HEK293 (cell line): ENCODE results near the gene MND1.

Experiments used
- CTCF ChIA-PET: fragments of 350-600 bp; formaldehyde crosslinking; extraction: SDS; loops from one replicate; lab custom pipeline; 2021; ENCODE audit warnings: antibody characterized with exemption; lab: Yijun Ruan, JAX
- POLR2A ChIA-PET: fragments of 300-600 bp; formaldehyde crosslinking; extraction: SDS; loops from one replicate; lab custom pipeline; 2020; ENCODE audit warnings: antibody characterized with exemption, inconsistent platforms; lab: Yijun Ruan, JAX
- H3K27ac ChIP-seq: fragments of 200-500 bp; sonication (Bioruptor generic); 2 replicates; pipeline ENCODE4 v1.5.1; 2014; ENCODE audit warnings: low read depth, low read length, control low read depth, inconsistent platforms; ENCODE audit errors: extremely low read depth
- H3K36me3 ChIP-seq, 2 experiments: fragments of 200-500 bp in 1 of 2; sonication (Bioruptor generic) in 1 of 2; 1 replicate in 1 of 2; 2 replicates in 1 of 2; pipeline ENCODE4 v1.5.1; 2014 to 2017; ENCODE audit warnings: inconsistent platforms in 2 of 2, low read length in 2 of 2; ENCODE audit not compliant: control insufficient read depth in 2 of 2, insufficient read depth in 1 of 2
- H3K4me1 ChIP-seq: fragments of 200-500 bp; sonication (Bioruptor generic); 2 replicates; pipeline ENCODE4 v1.5.1; 2014; ENCODE audit warnings: mild to moderate bottlenecking, low read length, inconsistent platforms; ENCODE audit not compliant: control insufficient read depth, insufficient read depth
- H3K4me3 ChIP-seq: 2 replicates; pipeline ENCODE4 v1.5.1; 2011; ENCODE audit warnings: low read depth, mild to moderate bottlenecking, control low read depth, low read length, moderate library complexity
- H3K9me3 ChIP-seq: fragments of 200-500 bp; sonication (Bioruptor generic); 2 replicates; pipeline ENCODE4 v1.5.1; 2014; ENCODE audit warnings: low read depth, low read length, inconsistent platforms; ENCODE audit not compliant: control insufficient read depth, insufficient read depth
- KLF7 ChIP-seq: fragments of 450-650 bp; formaldehyde crosslinking; IDR thresholded peaks from 2 replicates; pipeline ENCODE4 v1.5.1; 2016; ENCODE audit warnings: missing biosample characterization, missing genetic modification characterization, borderline replicate concordance
- KLF9 ChIP-seq: fragments of 450-650 bp; formaldehyde crosslinking; IDR thresholded peaks from 2 replicates; pipeline ENCODE4 v1.5.1; 2016; ENCODE audit warnings: missing biosample characterization, missing genetic modification characterization, low read depth
- SCRT1 ChIP-seq: fragments of 450-650 bp; formaldehyde crosslinking; IDR thresholded peaks from 2 replicates; pipeline ENCODE4 v1.5.1; 2016; ENCODE audit warnings: missing biosample characterization, missing genetic modification characterization, borderline replicate concordance
- ZBTB48 ChIP-seq: fragments of 450-650 bp; formaldehyde crosslinking; IDR thresholded peaks from 2 replicates; pipeline ENCODE4 v1.5.1; 2016; ENCODE audit warnings: missing biosample characterization, missing genetic modification characterization
- ZNF114 ChIP-seq: fragments of 450-650 bp; formaldehyde crosslinking; IDR thresholded peaks from 2 replicates; pipeline ENCODE4 v1.5.0; 2017; ENCODE audit warnings: missing biosample characterization, missing genetic modification characterization
- ZNF146 ChIP-seq: fragments of 450-650 bp; formaldehyde crosslinking; IDR thresholded peaks from 2 replicates; pipeline ENCODE4 v1.5.1; 2016; ENCODE audit warnings: missing biosample characterization, missing genetic modification characterization
- ZNF18 ChIP-seq: fragments of 450-650 bp; formaldehyde crosslinking; IDR thresholded peaks from 2 replicates; pipeline ENCODE4 v1.5.1; 2016; ENCODE audit warnings: missing biosample characterization, missing genetic modification characterization
- ZNF221 ChIP-seq: fragments of 450-650 bp; formaldehyde crosslinking; IDR thresholded peaks from 2 replicates; pipeline ENCODE4 v1.5.1; 2017; ENCODE audit warnings: missing biosample characterization, missing genetic modification characterization, borderline replicate concordance
- ZNF366 ChIP-seq: fragments of 450-650 bp; formaldehyde crosslinking; conservative IDR thresholded peaks from 2 replicates; pipeline ENCODE4 v1.5.1; 2016; ENCODE audit warnings: missing biosample characterization, missing genetic modification characterization
- ZNF548 ChIP-seq: fragments of 450-650 bp; formaldehyde crosslinking; IDR thresholded peaks from 2 replicates; pipeline ENCODE4 v1.5.1; 2016; ENCODE audit warnings: missing biosample characterization, missing genetic modification characterization
- ZNF558 ChIP-seq: fragments of 450-650 bp; formaldehyde crosslinking; IDR thresholded peaks from 2 replicates; pipeline ENCODE4 v1.5.1; 2016; ENCODE audit warnings: missing biosample characterization, missing genetic modification characterization
- ZNF571 ChIP-seq: fragments of 450-650 bp; formaldehyde crosslinking; IDR thresholded peaks from 2 replicates; pipeline ENCODE4 v1.5.0; 2017; ENCODE audit warnings: missing biosample characterization, missing genetic modification characterization
- ZNF624 ChIP-seq: fragments of 450-650 bp; formaldehyde crosslinking; IDR thresholded peaks from 2 replicates; pipeline ENCODE4 v1.5.1; 2017; ENCODE audit warnings: missing biosample characterization, missing genetic modification characterization
- ZNF677 ChIP-seq: fragments of 450-650 bp; IDR thresholded peaks from 2 replicates; pipeline ENCODE4 v1.5.0; 2018; ENCODE audit warnings: missing biosample characterization, mild to moderate bottlenecking, missing genetic modification characterization, moderate library complexity
- ZSCAN16 ChIP-seq: fragments of 450-650 bp; formaldehyde crosslinking; IDR thresholded peaks from 2 replicates; pipeline ENCODE4 v1.5.1; 2016; ENCODE audit warnings: missing biosample characterization, missing genetic modification characterization
- ZSCAN5A ChIP-seq: fragments of 450-650 bp; formaldehyde crosslinking; IDR thresholded peaks from 2 replicates; pipeline ENCODE4 v1.5.1; 2016; ENCODE audit warnings: missing biosample characterization, missing genetic modification characterization
- ZXDB ChIP-seq: fragments of 450-650 bp; formaldehyde crosslinking; IDR thresholded peaks from 2 replicates; pipeline ENCODE4 v1.5.1; 2016; ENCODE audit warnings: missing biosample characterization, missing genetic modification characterization
- TF ChIP-seq, protein P1 (sequence below): fragments of 450-650 bp; formaldehyde crosslinking; conservative IDR thresholded peaks from 2 replicates; pipeline ENCODE4 v1.5.1; 2016; ENCODE audit warnings: low read depth, missing biosample characterization, missing genetic modification characterization

MND1 gene

DNA sequence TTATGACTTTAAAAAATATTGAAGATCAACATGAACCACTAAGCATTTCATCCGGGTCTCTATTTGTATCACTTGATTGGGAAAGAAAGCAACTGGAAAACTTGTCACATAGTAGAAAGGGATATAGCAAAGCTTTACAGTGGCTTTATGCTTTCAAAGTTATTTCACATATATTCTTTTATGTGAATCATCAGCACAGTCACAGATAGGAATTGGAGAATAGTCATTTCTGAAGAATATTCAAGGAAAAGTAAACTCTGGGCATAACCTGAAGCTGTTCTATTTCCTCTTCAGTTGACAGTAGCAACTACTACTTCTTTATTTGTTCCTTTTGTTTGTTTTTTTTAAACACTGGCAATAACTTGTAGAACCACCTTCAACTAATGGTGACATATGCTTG lies 50.5 kb downstream of the MND1 start (continued):
- TF ChIP-seq, protein P1, sequence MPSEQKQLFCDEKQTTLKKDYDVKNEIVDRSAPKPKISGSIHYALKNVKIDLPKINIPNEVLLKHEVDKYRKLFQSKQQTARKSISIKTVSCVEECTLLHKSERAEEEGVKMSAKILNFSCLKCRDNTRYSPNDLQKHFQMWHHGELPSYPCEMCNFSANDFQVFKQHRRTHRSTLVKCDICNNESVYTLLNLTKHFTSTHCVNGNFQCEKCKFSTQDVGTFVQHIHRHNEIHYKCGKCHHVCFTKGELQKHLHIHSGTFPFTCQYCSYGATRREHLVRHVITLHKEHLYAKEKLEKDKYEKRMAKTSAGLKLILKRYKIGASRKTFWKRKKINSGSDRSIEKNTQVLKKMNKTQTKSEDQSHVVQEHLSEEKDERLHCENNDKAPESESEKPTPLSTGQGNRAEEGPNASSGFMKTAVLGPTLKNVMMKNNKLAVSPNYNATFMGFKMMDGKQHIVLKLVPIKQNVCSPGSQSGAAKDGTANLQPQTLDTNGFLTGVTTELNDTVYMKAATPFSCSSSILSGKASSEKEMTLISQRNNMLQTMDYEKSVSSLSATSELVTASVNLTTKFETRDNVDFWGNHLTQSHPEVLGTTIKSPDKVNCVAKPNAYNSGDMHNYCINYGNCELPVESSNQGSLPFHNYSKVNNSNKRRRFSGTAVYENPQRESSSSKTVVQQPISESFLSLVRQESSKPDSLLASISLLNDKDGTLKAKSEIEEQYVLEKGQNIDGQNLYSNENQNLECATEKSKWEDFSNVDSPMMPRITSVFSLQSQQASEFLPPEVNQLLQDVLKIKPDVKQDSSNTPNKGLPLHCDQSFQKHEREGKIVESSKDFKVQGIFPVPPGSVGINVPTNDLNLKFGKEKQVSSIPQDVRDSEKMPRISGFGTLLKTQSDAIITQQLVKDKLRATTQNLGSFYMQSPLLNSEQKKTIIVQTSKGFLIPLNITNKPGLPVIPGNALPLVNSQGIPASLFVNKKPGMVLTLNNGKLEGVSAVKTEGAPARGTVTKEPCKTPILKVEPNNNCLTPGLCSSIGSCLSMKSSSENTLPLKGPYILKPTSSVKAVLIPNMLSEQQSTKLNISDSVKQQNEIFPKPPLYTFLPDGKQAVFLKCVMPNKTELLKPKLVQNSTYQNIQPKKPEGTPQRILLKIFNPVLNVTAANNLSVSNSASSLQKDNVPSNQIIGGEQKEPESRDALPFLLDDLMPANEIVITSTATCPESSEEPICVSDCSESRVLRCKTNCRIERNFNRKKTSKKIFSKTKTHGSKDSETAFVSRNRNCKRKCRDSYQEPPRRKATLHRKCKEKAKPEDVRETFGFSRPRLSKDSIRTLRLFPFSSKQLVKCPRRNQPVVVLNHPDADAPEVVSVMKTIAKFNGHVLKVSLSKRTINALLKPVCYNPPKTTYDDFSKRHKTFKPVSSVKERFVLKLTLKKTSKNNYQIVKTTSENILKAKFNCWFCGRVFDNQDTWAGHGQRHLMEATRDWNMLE (tag by site-specific recombination) = no peak
- TF ChIP-seq KLF7 (tag by site-specific recombination) (no peak), ZNF146 (tag by site-specific recombination) (no peak), ZNF677 (tag by site-specific recombination) (no peak), SCRT1 (no peak), ZNF624 (tag by site-specific recombination) (no peak)
- TF ChIP-seq, all 188 proteins: peak for 0

DNA sequence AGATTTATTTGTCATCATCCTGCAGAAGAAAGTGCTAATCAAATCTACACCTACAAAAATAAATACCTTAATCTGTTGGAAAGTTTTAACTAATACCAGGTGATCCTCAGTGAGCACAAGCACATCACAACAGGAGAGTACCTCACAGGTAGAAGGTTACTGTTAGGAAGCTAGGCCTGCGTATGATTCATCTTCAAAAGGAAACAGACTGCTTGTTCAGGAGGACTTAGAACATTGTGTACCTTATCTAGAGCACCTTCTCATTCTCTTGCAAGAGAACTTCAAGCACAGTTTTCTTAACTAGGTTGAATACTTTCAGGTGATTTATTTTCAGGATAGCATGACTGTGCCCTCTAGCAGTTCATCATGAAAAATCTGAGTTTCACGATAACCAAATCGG lies 54.2 kb downstream of the MND1 start:
- H3K4me1 ChIP-seq = no peaks in the 10 kb centered on the region
- POLR2A ChIA-PET = no interaction called here
- H3K36me3 ChIP-seq = peaks cover 0 to 4% of the 10 kb centered on the region in 2 experiments; a peak in 2 of 3 replicates
- no peak overlapping the region for H3K27ac ChIP-seq
- TF ChIP-seq ZNF366 (tag by site-specific recombination) (no peak), ZNF221 (tag by site-specific recombination) (no peak), ZXDB (tag by site-specific recombination) (no peak), ZNF571 (no peak), ZSCAN5A (tag by site-specific recombination) (no peak), ZSCAN16 (tag by site-specific recombination) (no peak), ZNF548 (no peak), KLF9 (tag by site-specific recombination) (no peak), ZNF558 (tag by site-specific recombination) (no peak), ZNF18 (tag by site-specific recombination) (no peak), ZBTB48 (no peak), ZNF114 (tag by site-specific recombination) (no peak)
- no peak overlapping the region for H3K4me3 ChIP-seq
- no peaks in the 10 kb centered on the region for H3K9me3 ChIP-seq
- CTCF ChIA-PET = interaction anchor here (1.2 kb wide), 1 partner anchor 10 kb away, joined by 4 read pairs; no protein-coding TSS in a partner anchor
